ENCODE measurements around the gene F7. TPM values are rescaled to one million over a fixed set of nuclear protein-coding genes. Genes with fewer than 3 reads are reported as not detected.

F7 gene
- polyA plus RNA-seq, 4 donors = 2.0 to 4.7 (median 3.1) TPM

DNA sequence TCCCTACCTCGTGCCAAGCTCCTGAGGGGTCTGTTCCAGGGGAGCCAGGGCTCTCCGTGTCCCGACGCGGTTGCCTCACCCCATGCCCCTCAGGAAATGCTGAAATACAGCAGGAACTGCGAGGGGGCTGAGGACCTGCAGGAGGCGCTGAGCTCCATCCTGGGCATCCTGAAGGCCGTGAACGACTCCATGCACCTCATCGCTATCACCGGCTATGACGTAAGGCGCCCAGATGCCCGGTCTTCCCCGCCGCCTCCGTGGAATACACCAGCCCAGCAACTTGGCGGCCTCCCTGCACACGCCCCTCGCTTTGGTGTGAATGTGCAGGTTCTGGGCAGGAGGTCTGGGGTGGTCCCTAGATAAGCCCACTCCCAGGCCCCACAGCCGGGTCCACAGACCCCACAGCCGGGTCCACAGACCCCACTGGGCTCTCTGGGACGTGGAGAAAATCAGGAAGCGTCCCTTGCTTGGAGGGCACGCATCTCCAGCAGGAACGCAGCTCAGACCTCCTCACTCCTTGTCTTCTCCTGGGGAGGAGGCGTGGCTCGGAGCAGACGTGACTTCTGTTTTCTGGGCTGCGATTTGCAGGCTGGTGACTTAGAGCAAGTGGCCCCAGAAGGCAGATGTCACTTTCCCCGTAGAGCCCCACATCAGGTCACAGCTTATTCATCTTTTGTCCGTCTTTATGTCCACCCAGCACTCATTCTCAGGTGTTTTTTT, 19.4 kb upstream of the F7 start:
- no peak for DNase-seq (ENCODE audit: low read depth in 4 of 4, low spot score in 3 of 4)

DNA sequence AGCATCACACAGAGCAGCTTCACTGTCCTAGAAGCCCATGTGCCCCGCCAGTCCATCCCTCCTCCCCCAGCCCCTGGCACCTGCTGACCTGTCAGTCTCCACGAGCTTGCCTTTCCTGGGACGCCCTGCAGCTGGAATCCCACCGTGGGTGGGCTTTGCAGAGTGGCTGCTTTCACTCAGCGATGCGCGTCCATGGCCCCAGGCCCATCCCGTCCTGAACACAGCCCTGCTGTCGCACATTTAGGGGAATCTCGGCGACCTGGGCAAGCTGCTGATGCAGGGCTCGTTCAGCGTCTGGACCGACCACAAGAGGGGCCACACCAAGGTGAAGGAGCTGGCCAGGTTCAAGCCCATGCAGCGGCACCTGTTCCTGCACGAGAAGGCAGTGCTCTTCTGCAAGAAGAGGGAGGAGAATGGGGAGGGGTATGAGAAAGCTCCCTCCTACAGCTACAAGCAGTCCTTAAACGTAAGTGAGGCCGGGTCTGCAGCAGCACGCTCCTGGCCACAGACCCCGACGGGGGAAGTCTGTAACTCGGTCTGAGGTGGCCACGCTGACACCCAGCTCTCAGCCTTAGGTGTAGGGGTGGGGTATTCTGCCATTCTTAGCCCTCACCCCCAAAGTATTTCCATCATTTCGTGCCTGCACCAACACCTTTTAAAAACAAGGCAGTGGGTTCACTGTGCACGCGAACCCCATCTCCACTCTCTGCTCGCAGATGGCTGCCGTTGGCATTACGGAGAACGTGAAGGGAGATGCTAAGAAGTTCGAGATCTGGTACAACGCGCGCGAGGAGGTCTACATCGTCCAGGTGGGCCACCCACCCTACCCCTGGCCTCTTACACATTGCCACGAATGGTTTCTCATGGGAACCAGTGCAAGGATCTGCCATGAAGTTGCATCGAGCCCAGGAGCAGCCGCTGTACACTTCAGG, 18.3 kb upstream of the F7 start:
- DNase-seq (ENCODE audit: low read depth in 4 of 4, low spot score in 3 of 4) = no peak

DNA sequence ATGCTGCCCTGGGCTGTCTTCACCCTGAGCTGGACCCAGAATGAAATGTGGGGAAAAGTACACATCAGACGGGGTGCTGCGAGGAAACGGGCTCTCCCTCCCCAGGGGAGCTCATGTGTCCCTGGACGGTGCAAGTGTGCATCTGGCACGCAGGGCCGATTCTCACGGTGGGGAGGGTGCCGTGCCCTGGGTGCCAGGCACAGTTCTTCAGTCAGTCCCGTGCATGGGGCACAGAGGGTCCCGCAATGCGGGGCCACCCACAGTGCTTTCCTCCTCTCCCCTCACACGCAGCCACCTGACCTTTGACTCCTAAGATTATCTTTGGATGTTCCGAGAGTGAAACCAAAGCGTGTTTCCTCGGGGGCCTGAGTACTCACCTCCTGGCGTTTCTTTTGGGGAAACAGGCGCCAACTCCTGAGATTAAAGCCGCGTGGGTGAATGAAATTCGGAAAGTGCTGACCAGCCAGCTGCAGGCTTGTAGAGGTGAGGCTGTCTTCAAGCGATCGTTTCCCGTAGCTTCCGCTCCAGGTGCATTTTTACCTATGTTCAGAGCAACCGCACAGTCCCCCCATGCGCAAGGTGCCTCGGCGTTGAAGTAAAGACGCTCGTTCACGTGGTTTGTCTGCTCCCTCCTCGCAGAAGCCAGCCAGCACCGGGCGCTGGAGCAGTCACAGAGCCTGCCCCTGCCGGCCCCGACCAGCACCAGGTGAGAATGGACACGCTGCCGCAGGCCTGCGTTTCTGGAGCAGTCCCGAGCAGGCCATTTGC, 17.5 kb upstream of the F7 start:
- no peak for DNase-seq (ENCODE audit: low read depth in 4 of 4, low spot score in 3 of 4)

DNA sequence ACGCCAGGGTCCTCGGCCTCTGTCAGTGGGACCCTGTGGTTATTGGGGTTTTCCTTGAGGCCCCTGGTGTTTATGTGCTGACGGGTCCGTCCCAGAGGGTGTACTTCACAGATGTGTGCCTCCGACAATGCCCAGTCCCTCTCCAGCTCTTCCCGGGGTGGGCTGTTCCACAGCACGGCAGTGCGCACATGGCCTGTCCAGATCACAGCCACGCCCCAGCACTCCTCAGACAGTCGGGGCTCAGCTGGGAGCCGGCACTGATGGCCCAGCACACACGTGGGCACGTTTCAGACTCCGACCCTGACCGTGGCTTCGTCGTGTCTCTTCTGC, 16.9 kb upstream of the F7 start:
- DNase-seq (ENCODE audit: low read depth in 4 of 4, low spot score in 3 of 4) = no peak

DNA sequence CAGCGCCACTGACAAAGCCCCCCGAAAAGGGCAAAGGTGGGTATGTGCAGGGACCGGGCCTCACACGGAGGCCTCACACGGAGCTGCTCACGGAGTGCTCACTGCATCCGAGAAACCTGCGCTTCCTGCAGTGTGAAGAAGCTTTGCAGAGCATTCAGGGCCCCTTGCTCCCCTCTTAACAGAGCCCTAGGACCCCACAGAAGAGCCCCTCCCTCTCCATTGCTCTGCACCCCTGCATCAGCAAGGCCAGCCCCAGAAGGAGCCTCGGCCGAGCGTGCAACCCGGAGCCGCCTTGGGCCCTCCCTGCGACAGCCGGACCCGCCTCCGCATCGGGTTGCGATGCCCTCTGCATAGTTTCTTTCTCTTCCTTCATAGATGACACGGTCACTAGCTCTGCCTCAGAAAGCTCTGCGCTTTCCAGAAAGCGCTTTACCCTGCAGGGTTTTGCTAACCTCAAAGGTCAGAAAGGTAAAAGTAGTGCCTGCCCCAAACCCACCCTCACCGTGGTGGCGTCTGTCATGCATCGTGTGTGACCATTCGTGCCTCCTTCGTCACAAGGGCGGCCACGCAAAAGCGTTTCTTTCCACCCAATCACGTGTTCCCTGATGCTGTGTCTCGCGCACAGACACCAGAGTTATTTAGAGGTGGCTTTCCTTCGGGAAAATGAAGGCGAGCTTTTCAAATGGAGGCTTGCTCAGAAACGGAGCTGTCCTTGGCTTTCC, 15.7 kb upstream of the F7 start:
- no peak for DNase-seq (ENCODE audit: low read depth in 4 of 4, low spot score in 3 of 4)

DNA sequence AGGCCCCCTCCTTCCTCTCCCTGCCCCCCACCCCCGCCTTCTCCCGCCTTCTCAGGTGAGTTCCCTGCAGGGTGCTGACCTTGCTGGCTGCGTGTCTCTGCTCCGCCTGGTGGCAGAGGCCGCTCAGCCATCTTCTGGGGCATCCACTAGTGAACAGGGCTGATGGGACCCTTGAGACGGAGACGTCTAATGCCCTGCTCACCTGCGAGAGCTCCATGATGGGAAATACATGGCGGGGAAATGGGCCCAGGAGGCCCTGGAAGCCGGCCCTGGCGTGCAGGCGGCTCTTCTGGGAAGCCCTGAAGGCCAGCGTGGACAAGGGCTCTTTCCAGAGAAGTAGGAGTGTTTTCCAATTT, 15.2 kb upstream of the F7 start:
- DNase-seq (ENCODE audit: low read depth in 4 of 4, low spot score in 3 of 4) = no peak

DNA sequence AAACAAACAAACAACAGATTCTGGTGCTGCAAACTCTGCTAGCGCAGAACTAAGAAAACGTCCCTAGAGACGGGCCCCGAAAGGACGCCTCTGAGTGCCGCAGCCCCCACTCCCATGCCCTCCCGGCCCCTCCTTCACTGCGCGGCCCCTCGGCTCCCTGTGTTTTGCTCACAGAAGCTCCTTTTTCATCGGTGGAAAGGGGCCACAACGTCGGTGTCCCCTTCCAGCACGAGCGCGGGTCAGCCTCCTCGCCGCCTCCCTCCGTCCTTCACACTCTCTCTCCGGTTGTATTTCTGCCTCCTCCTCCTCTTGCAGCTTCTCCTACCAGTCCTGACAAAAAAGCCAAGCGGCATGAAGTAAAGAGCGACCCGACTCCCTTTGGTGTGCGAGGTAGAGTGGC, 14.8 kb upstream of the F7 start:
- DNase-seq (ENCODE audit: low read depth in 4 of 4, low spot score in 3 of 4) = no peak

DNA sequence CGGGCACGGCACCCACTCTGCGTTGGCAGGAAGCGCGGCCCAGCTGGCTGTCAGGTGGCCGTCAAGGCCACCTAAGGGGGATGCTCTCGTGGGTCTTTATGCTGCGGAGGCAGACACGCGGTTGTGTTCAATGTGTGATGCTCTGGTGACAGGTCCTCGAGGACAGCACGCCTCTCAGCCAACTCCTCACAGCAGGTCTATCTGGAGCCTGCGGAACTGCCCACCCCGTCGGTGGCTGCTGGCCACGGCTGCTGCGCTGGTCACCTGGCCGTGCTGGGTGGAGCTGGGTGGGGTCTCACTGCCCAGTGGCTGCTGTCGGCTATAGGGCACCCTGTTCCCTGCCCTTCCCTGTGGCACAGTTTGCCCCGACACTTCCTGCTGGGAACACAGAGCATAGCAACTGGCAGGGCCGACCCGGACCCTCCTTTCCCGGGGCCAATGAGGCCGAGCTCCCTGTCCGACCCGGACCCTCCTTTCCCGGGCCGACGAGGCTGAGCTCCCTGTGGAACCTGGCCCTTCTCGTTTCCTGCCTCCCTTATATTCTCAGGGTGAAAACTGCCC, 14.3 kb upstream of the F7 start:
- no peak for DNase-seq (ENCODE audit: low read depth in 4 of 4, low spot score in 3 of 4)

DNA sequence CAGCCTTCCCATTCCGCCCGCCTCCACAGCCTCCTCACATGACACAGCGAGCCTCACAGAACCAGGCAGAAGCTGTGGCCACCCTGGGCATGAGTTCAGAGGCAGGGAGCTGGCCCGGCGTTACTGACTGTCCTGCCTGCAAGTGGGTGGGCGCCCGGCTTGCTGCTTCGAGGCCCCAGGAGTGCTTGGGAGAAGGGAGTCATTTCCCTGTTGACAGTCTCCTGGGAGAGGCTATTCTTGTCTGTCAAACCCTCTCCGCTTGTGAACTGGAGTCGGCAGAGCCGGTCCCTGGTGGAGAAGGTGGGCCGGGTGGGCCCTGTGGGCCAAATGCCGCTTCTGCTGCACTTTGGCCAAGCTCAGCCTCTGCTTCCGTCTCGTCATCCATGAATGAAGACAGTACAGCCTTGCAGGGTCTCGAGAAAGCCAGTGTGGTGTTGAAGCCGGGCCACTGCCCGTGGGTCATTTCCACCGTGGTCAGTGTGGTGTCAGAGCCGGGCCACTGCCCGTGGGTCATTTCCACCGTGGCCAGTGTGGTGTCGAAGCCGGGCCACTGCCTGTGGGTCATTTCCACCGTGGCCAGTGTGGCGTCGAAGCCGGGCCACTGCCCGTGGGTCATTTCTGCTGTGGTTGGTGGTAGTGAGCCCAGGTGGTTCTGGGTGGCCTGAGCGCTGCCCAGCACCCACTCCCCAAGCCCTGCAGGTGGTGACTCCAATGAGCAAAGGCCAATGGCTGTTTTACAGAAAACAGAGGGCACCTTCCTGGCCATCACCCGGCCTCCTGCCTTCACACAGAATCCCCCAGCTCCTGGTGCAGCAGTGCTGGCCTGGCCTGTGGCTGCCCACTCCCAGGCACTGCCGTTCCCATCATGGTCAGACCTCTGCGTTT, 13.5 kb upstream of the F7 start:
- no peak for DNase-seq (ENCODE audit: low read depth in 4 of 4, low spot score in 3 of 4)

DNA sequence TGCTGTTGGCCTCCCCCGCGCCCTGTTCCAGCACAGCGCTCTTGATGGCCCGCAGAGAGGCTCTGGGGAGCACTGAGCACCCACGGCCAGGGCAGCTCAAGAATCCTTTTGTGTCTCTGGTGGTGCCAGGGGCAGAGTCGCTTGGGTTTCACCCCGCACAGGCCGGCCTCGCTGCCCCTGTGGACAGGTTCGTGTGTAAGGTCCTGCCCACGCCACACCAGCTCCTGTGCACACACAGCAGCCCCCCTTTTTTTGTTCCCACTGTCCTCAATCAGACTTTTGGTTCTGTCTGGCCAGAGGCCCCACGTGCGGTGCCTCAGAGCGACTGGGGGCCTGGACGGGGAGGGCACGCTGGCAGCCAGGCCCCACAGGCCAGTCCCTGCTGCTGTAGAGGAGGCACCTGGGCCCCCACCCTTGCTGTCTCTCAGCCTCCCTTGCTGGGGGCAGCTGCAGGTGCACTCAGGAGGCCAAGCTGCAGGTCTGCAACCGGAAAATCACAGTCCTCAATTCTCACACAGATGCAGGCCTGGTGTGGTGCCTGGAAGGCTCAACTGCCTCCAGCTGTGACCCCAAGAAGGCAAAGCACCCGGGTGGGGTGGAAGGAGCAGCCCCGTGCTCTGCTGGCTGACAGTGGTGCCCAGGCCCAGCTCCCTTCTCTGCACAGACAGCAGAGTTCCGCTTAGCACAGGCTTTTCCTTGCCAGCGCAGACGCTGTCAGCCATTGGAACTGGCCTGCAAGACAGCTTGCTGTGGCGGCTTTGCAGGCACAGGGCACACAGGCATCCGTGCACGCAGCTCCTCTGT, 12.6 kb upstream of the F7 start:
- no peak for DNase-seq (ENCODE audit: low read depth in 4 of 4, low spot score in 3 of 4)

DNA sequence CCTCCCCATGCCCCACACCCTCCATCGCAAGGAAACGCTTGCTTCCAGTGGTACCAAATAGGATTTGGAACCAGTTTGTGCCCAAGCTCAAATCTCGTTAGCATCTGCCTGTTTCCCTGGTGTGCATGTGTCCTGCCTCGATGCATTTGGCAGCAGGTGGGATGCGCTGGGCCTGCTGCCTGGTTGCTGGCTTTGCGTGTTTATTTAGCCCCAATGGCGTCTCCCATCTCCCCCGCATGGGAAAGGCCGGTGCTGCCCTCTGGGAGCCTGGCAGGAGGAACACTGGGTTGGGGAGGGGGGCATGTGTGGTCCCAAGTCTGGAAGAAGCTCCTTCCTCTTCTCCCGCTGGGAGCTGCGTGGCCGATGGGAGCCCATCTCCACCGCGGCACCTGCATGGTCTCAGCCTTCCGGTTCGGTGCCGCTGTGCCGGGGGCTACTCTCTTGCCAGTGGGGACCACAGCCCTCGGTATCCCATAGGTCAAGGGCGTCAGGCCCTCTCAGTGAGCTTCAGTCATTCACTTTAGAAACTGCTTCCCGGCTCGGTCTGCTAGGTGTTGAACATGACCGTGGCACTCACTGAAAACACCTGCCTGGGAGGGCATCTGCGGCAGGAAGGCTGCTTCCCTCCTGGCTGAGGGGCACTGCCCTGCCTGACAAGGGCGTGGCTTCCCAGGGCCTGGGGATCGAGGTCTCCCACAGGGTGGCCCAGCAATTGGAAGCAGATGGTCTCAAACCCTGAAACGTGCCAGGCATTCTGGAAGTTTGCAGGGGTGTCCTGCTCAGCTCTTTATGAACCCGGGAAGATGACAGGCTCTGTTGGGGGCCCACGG, 11.8 kb upstream of the F7 start:
- no peak for DNase-seq (ENCODE audit: low read depth in 4 of 4, low spot score in 3 of 4)

DNA sequence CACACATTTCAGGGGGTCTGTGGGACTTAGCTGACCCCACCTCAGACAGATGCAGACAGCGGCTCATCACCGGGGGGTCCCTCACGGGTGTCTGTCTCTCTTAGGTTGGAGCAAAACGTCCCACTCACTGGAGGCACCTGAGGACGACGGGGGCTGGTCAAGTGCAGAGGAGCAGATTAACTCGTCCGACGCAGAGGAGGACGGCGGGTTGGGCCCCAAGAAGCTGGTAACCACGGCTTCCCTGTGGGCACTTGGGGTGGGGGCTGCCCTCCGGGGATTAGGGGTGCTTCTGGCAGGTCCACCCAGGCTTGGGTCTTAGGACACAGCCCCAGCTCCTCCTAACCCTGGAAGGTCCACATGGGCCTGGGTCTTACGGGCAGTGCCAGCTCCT, 11.2 kb upstream of the F7 start:
- DNase-seq (ENCODE audit: low read depth in 4 of 4, low spot score in 3 of 4) = no peak

DNA sequence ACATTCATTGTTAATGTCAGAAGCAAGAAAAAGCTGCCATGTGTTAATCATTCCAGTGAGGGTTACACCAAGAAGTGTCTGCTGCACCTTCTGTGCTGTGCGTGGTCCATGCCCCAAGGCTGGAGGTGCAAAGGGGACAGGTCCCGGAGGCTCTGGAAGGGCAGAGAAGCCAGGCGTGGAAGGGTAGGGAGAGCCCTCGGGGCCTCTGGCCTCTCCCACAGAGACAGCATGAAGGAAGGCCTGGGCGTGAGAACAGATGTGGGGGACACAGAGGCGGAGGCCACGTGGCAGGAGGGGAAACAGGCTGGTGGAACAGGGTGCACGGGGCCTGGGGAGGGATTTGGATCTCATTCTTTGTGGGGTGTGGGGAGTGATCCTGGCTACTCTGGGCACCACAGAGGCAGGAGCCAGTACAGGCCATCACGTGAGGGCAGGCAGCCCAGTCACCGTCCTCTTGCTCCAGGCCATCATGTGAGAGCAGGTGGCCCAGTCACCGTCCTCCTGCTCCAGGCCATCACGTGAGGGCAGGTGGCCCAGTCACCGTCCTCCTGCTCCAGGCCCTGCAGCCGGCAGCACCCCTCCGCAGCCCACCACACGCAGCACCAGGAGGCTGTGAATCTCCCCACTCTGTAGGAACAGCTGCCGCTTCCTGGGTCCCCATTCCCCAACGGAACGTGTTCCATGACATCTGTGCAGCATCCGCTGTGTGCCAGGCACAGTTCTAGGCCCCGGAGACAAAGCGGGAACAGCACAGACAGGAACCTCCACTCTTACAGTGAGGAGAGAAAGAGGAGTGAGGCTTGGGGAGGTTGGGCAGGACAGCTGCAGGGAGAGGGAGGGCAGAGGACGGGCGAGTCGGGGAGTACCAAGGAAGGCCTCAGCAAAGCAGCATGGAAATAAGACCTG, 10.2 kb upstream of the F7 start:
- DNase-seq (ENCODE audit: low read depth in 4 of 4, low spot score in 3 of 4) = no peak

DNA sequence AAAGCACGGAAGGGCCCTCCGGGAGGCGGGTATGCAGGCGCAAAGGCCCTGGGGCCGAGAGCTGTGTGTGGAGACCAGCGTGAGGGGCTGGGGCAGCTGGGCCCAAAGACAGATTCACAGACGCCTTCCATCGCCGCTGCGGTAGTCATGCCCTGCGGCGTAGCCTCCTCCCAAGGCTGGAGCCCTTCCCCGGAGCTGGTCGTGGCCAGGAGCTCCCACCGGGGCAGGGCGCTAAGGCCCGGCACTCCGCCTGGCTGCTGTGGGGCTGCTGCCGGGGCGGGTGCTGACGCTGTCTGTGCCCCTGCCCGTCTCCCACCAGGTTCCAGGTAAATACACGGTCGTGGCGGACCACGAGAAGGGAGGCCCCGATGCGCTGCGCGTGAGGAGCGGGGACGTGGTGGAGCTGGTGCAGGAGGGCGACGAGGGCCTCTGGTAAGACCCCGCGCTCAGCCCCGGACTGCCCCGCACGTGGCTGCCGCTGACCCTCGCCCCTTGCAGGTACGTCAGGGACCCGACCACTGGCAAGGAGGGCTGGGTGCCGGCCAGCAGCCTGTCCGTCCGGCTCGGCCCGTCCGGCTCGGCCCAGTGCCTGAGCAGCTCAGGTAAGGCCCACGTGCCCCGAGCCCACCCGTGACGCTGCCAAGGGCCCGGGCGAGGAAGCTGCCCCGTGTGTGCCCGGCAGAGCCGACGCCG, 9.4 kb upstream of the F7 start:
- no peak for DNase-seq (ENCODE audit: low read depth in 4 of 4, low spot score in 3 of 4)

DNA sequence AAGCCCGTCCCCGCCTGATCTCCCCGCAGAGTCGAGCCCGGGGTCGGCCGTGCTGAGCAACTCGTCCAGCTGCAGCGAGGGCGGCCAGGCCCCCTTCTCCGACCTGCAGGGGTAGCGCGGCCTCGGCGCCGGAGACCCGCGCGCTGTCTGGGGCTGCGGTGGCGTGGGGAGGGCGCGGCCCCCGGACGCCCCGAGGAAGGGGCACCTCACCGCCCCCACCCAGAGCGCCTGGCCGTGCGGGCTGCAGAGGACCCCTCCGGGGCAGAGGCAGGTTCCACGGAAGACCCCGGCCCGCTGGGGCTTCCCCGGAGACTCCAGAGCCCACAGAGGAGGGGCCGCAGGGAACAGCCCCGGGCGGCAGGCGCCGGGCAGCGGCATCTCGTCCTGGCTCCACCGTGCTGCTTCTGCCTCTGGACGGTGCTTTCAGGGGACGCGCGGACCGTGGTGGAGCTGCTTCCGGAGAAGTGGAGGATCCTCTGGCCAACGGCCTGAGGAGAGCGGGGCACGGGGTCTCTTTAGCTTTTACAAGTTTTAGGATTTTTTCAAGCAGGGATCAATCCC, 8.8 kb upstream of the F7 start:
- DNase-seq (ENCODE audit: low read depth in 4 of 4, low spot score in 3 of 4) = no peak

DNA sequence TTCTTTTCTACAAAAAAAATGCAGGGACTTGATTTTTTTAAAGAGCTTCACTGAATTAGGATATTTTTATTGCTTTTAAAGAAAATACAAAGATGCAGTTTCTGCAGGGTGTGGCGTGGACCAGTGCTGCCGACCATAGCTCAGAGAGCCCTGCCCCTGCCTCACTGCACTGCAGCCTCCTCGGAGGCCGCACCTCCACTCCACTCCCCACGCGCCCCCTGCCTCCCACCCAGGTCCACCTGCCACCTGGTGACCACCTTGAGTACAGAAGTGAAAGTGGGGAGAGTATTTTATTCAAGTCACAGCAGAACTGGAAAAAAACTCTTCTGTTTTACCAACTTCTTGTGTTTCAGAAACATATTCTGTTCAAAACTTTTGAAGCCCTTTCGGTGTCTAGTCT, 7.9 kb upstream of the F7 start:
- no peak for DNase-seq (ENCODE audit: low read depth in 4 of 4, low spot score in 3 of 4)

All from right renal pelvis (tissue), 4 donors.